H9 (cell line): ENCODE results near the gene DNAH11. TPM values are rescaled to one million over a fixed set of nuclear protein-coding genes. Genes with fewer than 3 reads are reported as not detected.

Experiments
- DNase-seq: peaks from one replicate; pipeline ENCODE4 v3.0.0-alpha.2; 2017
- H2AFZ ChIP-seq: one replicate; pipeline ENCODE4 v1.6.1; 2013; ENCODE audit warnings: mild to moderate bottlenecking, low read length, control low read depth, moderate library complexity
- H2AK5ac ChIP-seq: 2 replicates; pipeline ENCODE4 v1.6.1; 2013; ENCODE audit warnings: low read length, control low read depth, mixed read lengths; ENCODE audit not compliant: insufficient read length
- H2BK120ac ChIP-seq: one replicate; pipeline ENCODE4 v1.6.1; 2013; ENCODE audit warnings: low read depth, mild to moderate bottlenecking, low read length, control low read depth, inconsistent platforms; ENCODE audit not compliant: poor library complexity, severe bottlenecking
- H2BK12ac ChIP-seq: 2 replicates; pipeline ENCODE4 v1.6.1; 2013; ENCODE audit warnings: low read length, control low read depth, mixed read lengths, low read depth; ENCODE audit not compliant: insufficient read length
- H2BK15ac ChIP-seq: 2 replicates; pipeline ENCODE4 v1.6.1; 2013; ENCODE audit warnings: low read depth, low read length, control low read depth
- H2BK20ac ChIP-seq: one replicate; pipeline ENCODE4 v1.6.1; 2013; ENCODE audit warnings: low read depth, mild to moderate bottlenecking, low read length, control low read depth, inconsistent platforms; ENCODE audit not compliant: poor library complexity, severe bottlenecking
- H2BK5ac ChIP-seq: 2 replicates; pipeline ENCODE4 v1.6.1; 2013; ENCODE audit warnings: low read length, control low read depth, mixed read lengths; ENCODE audit not compliant: insufficient read length
- H3K14ac ChIP-seq: 2 replicates; pipeline ENCODE4 v1.6.1; 2013; ENCODE audit warnings: low read length, control low read depth; ENCODE audit not compliant: insufficient read depth
- H3K18ac ChIP-seq: 2 replicates; pipeline ENCODE4 v1.6.1; 2013; ENCODE audit warnings: low read depth, mild to moderate bottlenecking, mixed read lengths, low read length, control low read depth; ENCODE audit not compliant: insufficient read length
- H3K23ac ChIP-seq: 2 replicates; pipeline ENCODE4 v1.6.1; 2013; ENCODE audit warnings: low read length, control low read depth, mixed read lengths, low read depth; ENCODE audit not compliant: insufficient read length
- H3K23me2 ChIP-seq: 2 replicates; pipeline ENCODE4 v1.6.1; 2013; ENCODE audit warnings: low read depth, mild to moderate bottlenecking, mixed read lengths, low read length, control low read depth; ENCODE audit not compliant: insufficient read length, poor library complexity, severe bottlenecking
- H3K27ac ChIP-seq: 2 replicates; pipeline ENCODE4 v1.5.1; 2013; ENCODE audit warnings: low read length, control low read depth, mixed read lengths, low read depth; ENCODE audit not compliant: insufficient read length
- H3K27me3 ChIP-seq: 2 replicates; pipeline ENCODE4 v1.6.1; 2013; ENCODE audit warnings: low read length, control low read depth, inconsistent platforms; ENCODE audit not compliant: insufficient read depth
- H3K4ac ChIP-seq: 2 replicates; pipeline ENCODE4 v1.6.1; 2013; ENCODE audit warnings: low read depth, mild to moderate bottlenecking, control low read depth, inconsistent platforms, low read length, moderate library complexity
- H3K4me1 ChIP-seq: 2 replicates; pipeline ENCODE4 v1.6.1; 2013; ENCODE audit warnings: low read length, control low read depth, inconsistent platforms; ENCODE audit not compliant: insufficient read depth
- H3K4me2 ChIP-seq: 2 replicates; pipeline ENCODE4 v1.6.1; 2013; ENCODE audit warnings: low read length, control low read depth, mixed read lengths; ENCODE audit not compliant: insufficient read length, insufficient read depth
- H3K56ac ChIP-seq: 2 replicates; pipeline ENCODE4 v1.6.1; 2013; ENCODE audit warnings: low read depth, mild to moderate bottlenecking, mixed read lengths, low read length, control low read depth; ENCODE audit not compliant: insufficient read length
- H3K79me1 ChIP-seq: 2 replicates; pipeline ENCODE4 v1.6.1; 2013; ENCODE audit warnings: low read depth, mild to moderate bottlenecking, moderate library complexity, low read length, control low read depth, inconsistent platforms; ENCODE audit not compliant: insufficient read depth, poor library complexity, severe bottlenecking
- H3K79me2 ChIP-seq: 2 replicates; pipeline ENCODE4 v1.6.1; 2013; ENCODE audit warnings: low read length, control low read depth, inconsistent platforms; ENCODE audit not compliant: insufficient read depth
- H3K9ac ChIP-seq: 2 replicates; pipeline ENCODE4 v1.6.1; 2013; ENCODE audit warnings: low read length, control low read depth, mixed read lengths; ENCODE audit not compliant: insufficient read length; ENCODE audit errors: extremely low read depth
- H3K9me3 ChIP-seq: one replicate; pipeline ENCODE4 v1.6.1; 2013; ENCODE audit warnings: low read depth, low read length, inconsistent platforms; ENCODE audit not compliant: control insufficient read depth
- H3T11ph ChIP-seq: one replicate; pipeline ENCODE4 v1.6.1; 2013; ENCODE audit warnings: mild to moderate bottlenecking, low read length, control low read depth, inconsistent platforms
- H4K20me1 ChIP-seq: one replicate; pipeline ENCODE4 v1.6.1; 2013; ENCODE audit not compliant: control insufficient read depth, insufficient read length, insufficient read depth
- H4K5ac ChIP-seq: 2 replicates; pipeline ENCODE4 v1.6.1; 2013; ENCODE audit warnings: low read depth, mild to moderate bottlenecking, mixed read lengths, low read length, control low read depth; ENCODE audit not compliant: insufficient read length
- H4K8ac ChIP-seq: replicated peaks from 2 replicates; pipeline ENCODE4 v1.6.1; 2013; ENCODE audit warnings: low read length, control low read depth, mixed read lengths, low read depth; ENCODE audit not compliant: insufficient read length
- H4K91ac ChIP-seq: 2 replicates; pipeline ENCODE4 v1.6.1; 2013; ENCODE audit warnings: low read depth, mild to moderate bottlenecking, moderate library complexity, mixed read lengths, low read length, control low read depth; ENCODE audit not compliant: insufficient read length
- H3K27ac Mint-ChIP-seq, 3 experiments: 2 replicates in 2 of 3; 3 replicates in 1 of 3; pipeline ENCODE4 v1.8.0; 2020 to 2021; ENCODE audit warnings: mixed read lengths in 3 of 3, mild to moderate bottlenecking in 1 of 3, moderate library complexity in 1 of 3
- H3K27me3 Mint-ChIP-seq: 2 replicates; pipeline ENCODE4 v1.8.0; 2021; ENCODE audit warnings: low read depth, mild to moderate bottlenecking, moderate library complexity, mixed read lengths
- H3K36me3 Mint-ChIP-seq, 3 experiments: 2 replicates in 2 of 3; 3 replicates in 1 of 3; pipeline ENCODE4 v1.8.0; 2020 to 2021; ENCODE audit warnings: low read depth in 3 of 3, mixed read lengths in 3 of 3; ENCODE audit not compliant: insufficient read depth in 1 of 3
- H3K4me1 Mint-ChIP-seq, 2 experiments: 2 replicates each; pipeline ENCODE4 v1.8.0; 2020; ENCODE audit warnings: mixed read lengths in 2 of 2
- H3K4me3 Mint-ChIP-seq, 2 experiments: 2 replicates in 1 of 2; 3 replicates in 1 of 2; pipeline ENCODE4 v1.8.0; 2020 to 2021; ENCODE audit warnings: mild to moderate bottlenecking in 2 of 2, mixed read lengths in 2 of 2, moderate library complexity in 1 of 2
- H3K9me3 Mint-ChIP-seq, 2 experiments: 2 replicates in 1 of 2; 3 replicates in 1 of 2; pipeline ENCODE4 v1.8.0; 2020; ENCODE audit warnings: mild to moderate bottlenecking in 2 of 2, mixed read lengths in 2 of 2, moderate library complexity in 1 of 2
- CTCF ChIP-seq: fragments of 200-600 bp; sonication (generic); conservative IDR thresholded peaks from 3 replicates; pipeline ENCODE4 v1.8.0; 2021; ENCODE audit warnings: antibody characterized with exemption, mild to moderate bottlenecking
- WGBS: extraction: QIAGEN DNeasy Blood & Tissue Kit; methylation state at CpG from one replicate; pipeline ENCODE4 v1.1.7; 2013; ENCODE audit warnings: missing lambda C conversion rate, low lambda C conversion rate, mixed read lengths; ENCODE audit not compliant: insufficient read length; ENCODE audit errors: extremely low coverage; 5-methylcytosine and 5-hydroxymethylcytosine counted together
- total RNA-seq: library from RNA; stranded (reverse); gene quantifications from 2 replicates; pipeline ENCODE4 v1.2.1, GENCODE V29; 2021

The DNAH11 gene
- total RNA-seq, 1 experiment from 2014 or later: 2.5 TPM

- Histone ChIP-seq H2AFZ (no peak overlapping the region), H3K4ac (no peak overlapping the region), H3K23me2 (no peaks in the 10 kb centered on the region), H2BK12ac (no peak overlapping the region), H2BK20ac (no peak overlapping the region), H2AK5ac (no peak overlapping the region), H3K27ac (no peak overlapping the region), H4K8ac (no peak overlapping the region), H2BK5ac (no peak overlapping the region), H3K79me2 (no peaks in the 10 kb centered on the region), H3K27me3 (no peaks in the 10 kb centered on the region), H4K20me1 (no peaks in the 10 kb centered on the region), H3K9ac (no peak overlapping the region), H3K14ac (no peak overlapping the region), H3K79me1 (no peaks in the 10 kb centered on the region), H4K5ac (no peak overlapping the region), H3T11ph (no peak overlapping the region), H3K56ac (no peak overlapping the region), H3K9me3 (no peaks in the 10 kb centered on the region), H3K18ac (no peak overlapping the region), H2BK15ac (no peak overlapping the region), H3K4me1 (no peaks in the 10 kb centered on the region), H3K23ac (no peak overlapping the region), H4K91ac (no peak overlapping the region), H3K4me2 (no peak overlapping the region), H2BK120ac (no peak overlapping the region)
- WGBS: no CpG with 5 or more reads among the region's 7 CpGs
- no peak overlapping the region for H3K27ac Mint-ChIP-seq
- H3K36me3 Mint-ChIP-seq: peaks cover 0 to 6% (median 0%) of the 10 kb centered on the region in 3 experiments; a peak in 1 of 7 replicates
- H3K9me3 Mint-ChIP-seq: no peaks in the 10 kb centered on the region
- no peaks in the 10 kb centered on the region for H3K27me3 Mint-ChIP-seq
- TF ChIP-seq CTCF: no peak
- H3K4me3 Mint-ChIP-seq: no peak overlapping the region
- DNase-seq: no peak
- H3K4me1 Mint-ChIP-seq: peaks cover 0 to 3% of the 10 kb centered on the region in 2 experiments; a peak in 2 of 4 replicates
Observed at GRCh38 chr7:21565614-21566013, 22.8 kb downstream of the DNAH11 start.
